T-helper 9 cell (primary cell): ENCODE data around the gene TALDO1.

Source experiments
- DNase-seq: peaks from one replicate; pipeline ENCODE4 v3.0.0-alpha.2; 2020

TALDO1 gene

DNA sequence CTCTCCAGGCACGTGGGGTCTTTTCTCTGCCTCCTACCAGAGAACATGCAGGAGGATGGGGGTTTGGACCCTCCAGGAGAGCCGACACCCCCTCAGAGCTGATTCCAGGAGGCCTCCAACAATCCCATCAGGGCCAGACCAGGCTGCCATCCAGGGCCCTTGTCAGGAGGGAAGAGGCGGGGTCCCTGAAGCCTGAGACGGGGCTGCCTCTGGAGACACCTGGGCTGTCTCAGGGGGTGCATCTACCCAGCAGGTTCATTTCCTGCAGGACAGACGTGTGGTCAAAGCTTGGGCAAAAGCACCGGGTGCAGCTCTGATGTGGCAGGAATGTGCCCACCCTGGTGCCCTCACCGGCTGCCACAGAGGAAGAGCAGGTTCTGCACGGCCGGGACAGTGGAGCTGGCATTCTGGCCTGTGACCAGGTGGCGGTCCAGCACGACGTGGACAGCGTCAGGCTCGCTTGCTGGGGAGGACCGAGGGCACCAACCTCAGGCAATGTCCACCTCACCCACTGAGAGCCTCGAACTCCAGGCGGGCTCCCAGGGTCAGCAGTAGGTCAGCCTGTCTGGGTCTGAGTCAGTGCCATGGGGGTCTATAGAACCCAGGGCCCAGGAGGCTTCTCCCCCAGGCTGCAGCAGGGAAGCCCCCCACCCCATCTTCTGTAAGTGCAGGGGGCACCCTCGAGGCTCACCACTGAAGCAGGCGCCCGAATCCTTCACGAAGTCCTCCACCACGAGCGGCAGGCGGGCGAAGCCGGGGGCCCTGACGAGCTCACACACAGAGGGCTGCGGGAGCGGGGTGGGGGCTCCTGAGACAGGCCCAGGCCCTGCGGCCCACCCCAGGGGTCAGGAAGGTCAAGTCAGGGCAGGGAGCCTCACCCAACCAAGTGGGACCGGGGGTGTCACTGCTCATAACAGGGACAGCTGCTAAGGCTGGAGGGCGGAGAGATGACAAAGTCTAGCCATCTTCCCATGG is 23.7 kb downstream of the TALDO1 start:
- DNase-seq, result no peak

- no peak for DNase-seq
Measured at GRCh38 chr11:771617-772204, 24.4 kb downstream of the TALDO1 start.

DNA sequence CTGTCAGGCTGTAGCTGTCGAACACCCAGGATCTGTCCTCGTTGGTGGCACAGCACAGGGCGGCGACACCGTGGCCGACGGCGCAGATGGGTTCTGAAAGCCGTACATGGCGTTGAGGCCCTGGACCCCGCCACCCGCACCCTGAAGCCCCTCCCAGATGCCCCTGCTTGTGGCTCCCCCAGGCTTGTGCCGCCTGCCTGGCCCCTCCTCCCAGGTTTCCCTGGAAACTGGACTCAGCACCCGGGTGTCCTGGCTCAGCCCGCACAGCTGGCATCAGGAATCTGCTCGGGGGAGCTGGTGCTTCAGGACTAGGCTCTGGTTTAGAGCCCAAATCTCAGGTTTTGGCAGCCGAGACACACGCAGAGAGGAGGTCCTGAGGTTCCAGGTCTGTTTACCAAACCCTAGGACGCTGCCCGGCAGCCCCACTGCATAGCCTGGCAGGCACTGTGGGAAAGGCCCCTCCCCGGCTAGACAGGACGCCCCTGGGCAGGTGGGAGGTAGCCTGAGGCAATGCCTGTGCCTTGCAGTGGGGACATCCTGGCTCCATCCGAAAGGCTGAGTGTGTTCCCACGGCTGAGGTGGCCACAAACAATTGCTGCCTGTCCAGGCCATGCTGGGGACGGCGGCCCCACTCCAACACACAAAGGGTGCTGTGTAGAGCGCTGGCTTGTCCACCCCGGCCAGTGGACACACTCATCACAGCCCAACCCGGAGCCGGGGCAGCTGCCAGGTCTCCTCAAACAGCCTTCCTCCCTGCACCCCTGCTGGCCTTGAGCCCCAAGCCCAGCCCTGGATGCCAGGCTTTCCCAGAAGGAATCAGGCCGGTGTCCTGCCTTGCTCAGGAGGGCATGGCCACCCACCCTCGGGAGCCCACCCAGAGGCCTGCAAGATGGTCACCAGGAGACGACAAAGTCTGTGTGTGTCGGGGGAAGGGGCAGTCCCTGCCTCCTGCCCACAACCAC is 25.4 kb downstream of the TALDO1 start:
- DNase-seq, result no peak

DNA sequence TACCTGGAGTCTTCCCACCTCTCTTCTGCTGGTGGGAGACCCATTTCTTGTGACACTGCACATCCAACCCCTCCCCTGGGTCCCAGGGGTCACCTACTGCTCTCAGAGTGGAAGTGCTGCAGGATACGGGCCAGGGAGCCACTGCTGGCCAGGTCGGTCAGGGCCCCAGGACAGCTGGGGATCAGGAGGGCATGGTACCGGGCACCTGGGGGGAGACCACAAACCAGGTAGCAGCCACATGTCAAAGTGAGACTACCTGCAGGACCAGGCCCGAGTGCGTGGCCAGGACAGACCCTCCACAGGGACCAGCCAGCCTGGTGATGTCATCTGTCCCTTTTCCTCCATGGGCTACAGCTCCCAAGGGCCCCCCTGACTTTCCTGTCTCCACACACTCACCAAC is 26.2 kb downstream of the TALDO1 start:
- no peak for DNase-seq

DNA sequence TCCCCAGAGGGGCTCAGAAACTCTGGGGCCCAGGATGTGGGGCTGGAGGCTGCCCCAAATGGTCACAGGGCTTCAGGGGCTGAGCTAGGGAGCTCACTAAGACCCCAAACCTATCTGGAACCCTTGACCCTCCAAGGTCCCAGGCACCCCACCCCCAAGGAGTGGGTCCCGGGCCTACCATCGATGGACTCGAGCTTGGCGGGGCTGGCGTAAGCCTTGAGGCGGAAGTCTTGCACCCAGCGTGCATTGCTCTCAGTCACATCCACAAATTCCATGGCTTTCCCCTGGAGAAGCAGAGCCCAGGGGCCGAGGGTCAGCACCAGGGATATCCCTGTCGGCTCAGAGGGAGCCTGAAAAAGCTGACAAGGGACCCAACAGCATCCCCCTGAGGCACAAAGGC is 26.6 kb downstream of the TALDO1 start:
- DNase-seq, result no peak

GRCh38 chr11:774873-775592 is 27.8 kb downstream of the TALDO1 start:
- DNase-seq, result no peak

- no peak for DNase-seq
Measured at GRCh38 chr11:776263-776560, 28.9 kb downstream of the TALDO1 start.

DNA sequence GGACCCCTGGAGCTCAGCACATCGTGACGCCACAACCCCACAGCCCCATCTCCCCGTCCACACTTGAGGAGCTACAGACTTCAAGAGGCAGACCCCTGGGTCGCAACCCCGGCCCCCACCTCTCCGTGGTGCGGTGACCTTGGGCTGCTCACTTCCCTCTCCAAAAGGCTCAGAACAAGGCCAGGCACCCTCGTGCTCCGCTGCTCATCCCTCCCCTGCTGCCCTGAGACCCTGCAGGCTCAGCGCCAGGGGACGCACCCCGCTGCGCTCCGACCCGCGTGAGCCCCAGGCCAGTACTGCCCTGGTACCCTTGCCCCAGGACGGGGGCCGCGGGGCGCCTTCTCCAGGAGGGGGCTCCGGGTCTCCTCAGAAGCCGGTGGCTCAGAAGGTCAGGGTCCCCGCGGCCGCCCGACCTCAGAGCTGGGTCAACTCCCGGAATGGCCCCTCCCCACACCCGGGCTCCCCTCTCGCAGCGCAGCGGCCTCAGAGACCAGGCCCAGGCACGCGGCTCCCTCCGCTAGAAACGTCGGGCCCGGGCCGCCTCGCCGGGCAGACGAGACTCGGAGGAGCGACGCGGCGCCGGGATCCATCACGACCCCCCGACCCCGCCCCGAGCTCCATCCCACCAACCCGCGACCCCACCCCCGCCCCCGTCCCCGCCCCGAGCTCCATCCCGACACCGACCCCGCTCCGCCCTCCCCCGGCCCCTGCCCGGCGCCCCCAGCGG is 29.5 kb downstream of the TALDO1 start:
- no peak for DNase-seq

DNA sequence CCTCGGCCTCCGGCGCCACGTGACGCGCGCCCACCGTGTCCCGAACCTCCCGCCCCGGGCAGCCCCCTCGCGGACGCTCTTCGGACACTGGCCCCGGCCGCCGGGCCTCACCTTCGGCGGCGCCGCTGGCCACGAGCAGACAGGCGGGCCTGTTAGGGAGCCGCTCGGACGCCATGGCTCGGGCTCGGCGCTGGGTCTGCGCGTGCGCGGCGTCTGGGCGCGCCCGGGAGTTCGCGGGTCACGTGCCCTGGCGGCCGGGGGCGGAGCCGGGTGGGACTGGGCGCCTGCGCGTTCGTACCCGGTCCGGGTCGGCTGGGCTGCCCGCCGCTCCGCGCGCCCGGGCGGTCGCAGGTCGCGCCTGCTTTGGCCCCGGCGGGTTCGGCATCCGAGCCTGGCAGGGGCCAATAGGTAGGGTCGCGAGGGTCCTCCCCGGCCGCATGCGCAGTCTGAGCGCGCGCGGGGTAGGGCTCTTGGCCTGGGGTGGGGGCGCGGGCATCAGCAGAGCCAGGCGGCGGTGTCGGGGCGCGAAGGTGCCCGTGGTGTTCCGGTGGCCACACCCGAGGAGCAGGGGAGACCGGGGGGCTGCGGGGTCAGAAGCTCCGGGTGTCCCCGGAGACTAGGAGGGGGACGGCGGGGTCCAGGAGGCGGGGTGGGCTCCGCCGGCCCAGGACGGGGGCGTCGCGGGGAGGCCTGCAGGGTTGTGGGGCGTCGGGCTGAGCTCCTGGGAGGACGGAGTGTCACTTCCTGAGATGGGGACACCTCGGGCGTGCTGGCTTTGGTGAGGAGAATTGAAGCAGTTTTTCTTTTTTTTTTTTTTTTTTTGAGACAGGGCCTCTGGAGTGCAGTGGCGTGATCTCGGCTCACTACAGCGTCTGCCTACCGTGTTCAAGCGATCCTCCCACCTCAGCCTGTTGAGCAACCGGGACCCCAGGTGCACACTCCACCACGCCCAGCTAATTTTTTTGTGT is 30.3 kb downstream of the TALDO1 start, which contains the start of gene GATD1:
TSS of gene GATD1 (minus strand) at position 200 of the 968 bp plus-strand sequence. CDS start at position 175, 25 bp downstream.
- DNase-seq, result peak; percentile 94

GRCh38 chr11:778976-779954 is 32.0 kb downstream of the TALDO1 start:
- no peak for DNase-seq

DNA sequence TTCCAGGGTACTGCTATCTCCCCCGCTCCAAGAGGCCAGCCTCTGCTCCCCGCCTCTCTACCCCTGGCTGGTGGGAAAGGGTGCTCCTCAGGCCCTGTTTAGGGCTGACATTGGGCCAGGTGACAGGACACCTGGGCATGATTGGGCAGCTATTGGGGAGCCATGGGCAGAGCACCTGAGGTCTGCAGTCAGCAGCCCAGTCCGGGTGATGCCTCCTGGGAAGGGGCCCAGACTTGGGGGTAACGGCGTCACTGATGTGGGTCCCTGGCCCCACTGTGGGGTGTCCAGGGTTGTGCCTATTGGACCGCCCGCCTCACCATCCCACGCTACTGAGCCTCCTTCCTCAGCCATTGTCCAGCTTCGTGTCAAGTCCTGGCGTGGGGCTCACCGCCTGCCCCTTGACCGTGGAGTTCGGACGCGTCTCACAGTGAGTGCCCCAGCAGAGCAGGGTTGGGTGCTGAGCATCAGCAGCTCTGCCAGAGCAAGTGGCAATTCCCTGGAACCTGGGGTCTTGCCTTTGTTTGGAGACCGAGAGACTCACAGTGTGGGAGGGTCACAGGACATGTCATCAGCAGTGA is 32.8 kb downstream of the TALDO1 start:
- DNase-seq, result no peak

- no peak for DNase-seq
Measured at GRCh38 chr11:782264-783174, 35.3 kb downstream of the TALDO1 start.

DNA sequence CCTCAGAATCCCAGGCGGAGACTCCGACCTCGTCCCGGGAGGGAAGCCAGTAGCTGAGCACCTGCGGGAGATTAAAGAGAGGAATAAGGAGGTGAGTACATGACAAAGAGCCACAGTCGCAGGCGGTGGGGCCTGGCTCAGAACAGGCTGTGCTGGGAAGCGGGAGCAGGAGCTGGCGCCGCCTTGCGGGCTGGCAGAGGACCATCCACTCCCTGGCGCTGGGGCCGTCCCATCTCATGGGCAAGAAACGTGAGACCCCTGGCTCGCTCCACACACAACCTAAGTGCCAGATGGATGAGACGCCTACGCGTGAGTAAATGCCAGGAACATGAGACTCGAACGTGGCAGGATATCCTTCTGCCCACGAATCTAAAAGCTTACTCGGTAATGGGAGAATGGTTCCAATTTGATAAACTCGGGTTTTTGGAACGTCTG is 36.3 kb downstream of the TALDO1 start:
- DNase-seq, result no peak

DNA sequence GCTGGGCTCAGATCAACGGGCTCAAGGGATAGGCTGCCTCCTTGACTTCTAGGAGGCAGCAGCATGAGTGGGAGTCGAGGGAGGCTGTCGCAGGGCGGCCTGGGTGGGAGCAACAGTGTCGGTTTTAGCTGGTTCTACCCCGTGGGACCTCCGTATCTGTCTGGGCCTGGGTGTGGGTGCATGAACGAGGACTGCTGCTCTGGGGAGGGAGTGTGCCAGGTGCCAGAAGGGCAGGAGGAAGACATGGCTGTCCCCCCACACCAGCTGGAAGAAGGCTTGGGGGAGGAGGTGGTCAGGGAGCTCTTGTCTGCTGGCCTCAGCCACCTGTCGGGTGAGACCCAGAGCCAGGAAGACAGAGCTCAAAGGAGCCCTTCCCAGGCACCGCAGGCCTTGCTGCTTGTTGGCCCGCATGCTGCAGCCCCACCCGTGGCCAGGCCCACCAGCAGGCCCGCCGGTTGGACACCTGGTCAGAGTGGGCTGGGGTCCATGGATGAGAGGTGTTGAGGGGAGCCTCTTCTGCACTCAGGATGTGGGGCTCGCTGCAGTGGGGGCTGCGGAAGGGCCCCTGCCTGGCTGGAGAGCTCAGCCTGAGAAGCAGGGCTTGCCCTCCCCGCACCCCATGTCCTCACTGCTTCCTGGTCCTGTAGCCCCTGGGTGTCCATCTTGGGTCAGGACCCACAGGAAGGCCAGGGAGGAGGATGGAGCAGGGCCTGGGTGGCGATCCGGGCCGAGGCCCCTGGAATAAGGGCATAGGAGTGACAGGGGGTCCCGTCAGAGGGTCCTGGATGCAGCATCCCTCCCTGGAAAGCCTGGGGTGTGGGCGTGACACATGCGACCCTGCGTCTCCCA is 39.2 kb downstream of the TALDO1 start:
- no peak for DNase-seq

- DNase-seq, result no peak
Measured at GRCh38 chr11:787084-787675, 39.9 kb downstream of the TALDO1 start.

DNA sequence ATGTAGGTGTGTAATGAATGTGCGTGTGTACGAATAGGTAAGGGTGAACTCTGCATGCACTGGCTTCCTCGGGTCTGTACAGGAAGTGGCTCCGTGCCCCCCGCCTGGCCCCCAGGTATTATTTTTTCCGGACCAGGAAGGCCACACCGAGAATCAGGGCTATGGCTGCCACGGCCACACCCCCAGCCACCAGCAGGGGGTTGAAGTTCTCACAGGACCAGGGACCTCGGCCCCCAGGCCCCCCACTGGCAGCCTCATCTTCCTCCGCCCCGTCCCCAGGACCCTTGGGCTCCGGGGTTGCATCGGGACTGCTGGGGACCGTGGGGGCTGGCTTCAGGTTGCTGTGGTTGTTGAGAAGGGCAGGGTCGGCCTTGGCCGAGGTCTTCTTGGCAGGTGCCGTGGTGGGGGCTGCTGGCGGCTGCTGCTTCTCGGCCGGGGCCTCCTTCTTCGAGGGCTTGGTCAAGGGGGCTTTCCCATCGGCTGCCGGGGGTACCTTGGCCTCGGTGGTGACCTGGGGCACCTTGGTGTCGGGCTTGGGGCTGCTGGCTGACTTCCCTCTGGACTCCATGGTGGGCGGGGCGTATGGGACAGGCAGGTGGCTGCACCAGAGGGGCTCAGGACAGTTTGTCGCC is 40.9 kb downstream of the TALDO1 start:
- no peak for DNase-seq
